Measurements from ENCODE around the gene MYPOP.

GRCh38 chr19:45900738-45901431 is 1.5 kb downstream of the MYPOP start:
- TF ChIP-seq POLR2AphosphoS5 (IDR thresholded peaks at IDR 0.05; ENCODE audit: low read depth, low read length) (no peak), TAF1 (IDR thresholded peaks at IDR 0.05; ENCODE audit: low read depth, low read length) (no peak), POLR2A (IDR thresholded peaks at IDR 0.05; ENCODE audit: low read depth, low read length) (no peak), POU2F2 (IDR thresholded peaks at IDR 0.05; ENCODE audit: low read depth, low read length) (no peak), SPI1 (IDR thresholded peaks at IDR 0.05; ENCODE audit: low read depth, low read length) (no peak)
